CD4-positive, alpha-beta T cell treated with Interleukin-6 at 100 ng/mL for 8 hours (primary cell): ENCODE results near the gene SGMS1.
"Not testable (repeated sequence)": the region's sequence is repeated elsewhere in the genome, so short reads cannot be mapped to it uniquely, and the experiment has no call there.

Experiments
- DNase-seq: peaks from one replicate; pipeline ENCODE4 v3.0.0-alpha.2; 2020; ENCODE audit warnings: mixed read lengths, low spot score

The SGMS1 gene

GRCh38 chr10:50556237-50557120, 67.3 kb downstream of the SGMS1 start:
- DNase-seq, result no peak

- no peak for DNase-seq
Measured at GRCh38 chr10:50554995-50555568, 68.7 kb downstream of the SGMS1 start.

- no peak for DNase-seq
Measured at GRCh38 chr10:50554376-50554994, 69.3 kb downstream of the SGMS1 start.

- DNase-seq, result peak; percentile 28
Measured at GRCh38 chr10:50552771-50553535, 70.8 kb downstream of the SGMS1 start.

GRCh38 chr10:50552308-50552707, 71.4 kb downstream of the SGMS1 start:
- DNase-seq, result no peak

GRCh38 chr10:50551894-50552293, 71.9 kb downstream of the SGMS1 start:
- no peak for DNase-seq

GRCh38 chr10:50550291-50550839, 73.4 kb downstream of the SGMS1 start:
- no peak for DNase-seq

- not testable (repeated sequence) for DNase-seq
Measured at GRCh38 chr10:50549186-50549585, 74.6 kb downstream of the SGMS1 start.

GRCh38 chr10:50548481-50548880, 75.3 kb downstream of the SGMS1 start:
- not testable (repeated sequence) for DNase-seq

GRCh38 chr10:50546287-50546686, 77.5 kb downstream of the SGMS1 start:
- DNase-seq, result not testable (repeated sequence)

GRCh38 chr10:50545846-50546245, 77.9 kb downstream of the SGMS1 start:
- no peak for DNase-seq

- DNase-seq, result peak; percentile 12
Measured at GRCh38 chr10:50544857-50545429, 78.8 kb downstream of the SGMS1 start.

- no peak for DNase-seq
Measured at GRCh38 chr10:50544095-50544856, 79.5 kb downstream of the SGMS1 start.

GRCh38 chr10:50542871-50543270, 80.9 kb downstream of the SGMS1 start:
- DNase-seq, result no peak

GRCh38 chr10:50541921-50542320, 81.8 kb downstream of the SGMS1 start:
- no peak for DNase-seq

- DNase-seq, result no peak
Measured at GRCh38 chr10:50541317-50541716, 82.4 kb downstream of the SGMS1 start.

GRCh38 chr10:50540826-50541122, 83.0 kb downstream of the SGMS1 start:
- DNase-seq, result no peak

- no peak for DNase-seq
Measured at GRCh38 chr10:50540069-50540825, 83.5 kb downstream of the SGMS1 start.

GRCh38 chr10:50538555-50539398, 85.0 kb downstream of the SGMS1 start:
- no peak for DNase-seq
